Stimulated activated CD8-positive, alpha-beta memory T cell treated with anti-CD3 and anti-CD28 coated beads, Interleukin-7, amount 100 ng/mL, for 1 hour (primary cell): Measurements from ENCODE around the gene PPP1R3E.
"Not testable (repeated sequence)": the region's sequence is repeated elsewhere in the genome, so short reads cannot be mapped to it uniquely, and the experiment has no call there.

ENCODE experiments used
- DNase-seq, 2 donors: peaks; one replicate each; pipeline ENCODE4 v3.0.0-alpha.2; 2020; ENCODE audit warnings: low read depth in 2 of 2

Gene PPP1R3E

GRCh38 chr14:23302290-23303225 lies at the start of gene PPP1R3E:
Gene PPP1R3E (minus strand): TSS chr14:23302859. CDS start chr14:23302576, 283 bp downstream.
- peak; percentile 62 to 70 for DNase-seq

GRCh38 chr14:23351681-23352505 lies 49.2 kb upstream of the PPP1R3E start:
- DNase-seq = no peak

GRCh38 chr14:23349156-23349845 lies 46.6 kb upstream of the PPP1R3E start:
- DNase-seq = no peak

GRCh38 chr14:23348297-23348655 lies 45.6 kb upstream of the PPP1R3E start:
- no peak for DNase-seq

GRCh38 chr14:23347406-23348296 lies 45.0 kb upstream of the PPP1R3E start:
- DNase-seq = no peak

GRCh38 chr14:23346693-23347405 lies 44.2 kb upstream of the PPP1R3E start:
- no peak for DNase-seq

- no peak for DNase-seq
Observed at GRCh38 chr14:23345987-23346692, 43.5 kb upstream of the PPP1R3E start.

GRCh38 chr14:23344481-23344880 lies 41.8 kb upstream of the PPP1R3E start:
- no peak for DNase-seq

- no peak for DNase-seq
Observed at GRCh38 chr14:23339506-23340268, 37.0 kb upstream of the PPP1R3E start.

GRCh38 chr14:23335623-23336022 lies 33.0 kb upstream of the PPP1R3E start:
- DNase-seq = no peak

- peak in 1 of 2 donors; percentile 38 for DNase-seq
Observed at GRCh38 chr14:23327947-23328744, 25.5 kb upstream of the PPP1R3E start.

- DNase-seq = no peak
Observed at GRCh38 chr14:23326491-23327332, 24.1 kb upstream of the PPP1R3E start.

GRCh38 chr14:23325746-23326145 lies 23.1 kb upstream of the PPP1R3E start:
- not testable (repeated sequence) for DNase-seq

GRCh38 chr14:23324993-23325392 lies 22.3 kb upstream of the PPP1R3E start:
- DNase-seq = no peak

- DNase-seq = no peak
Observed at GRCh38 chr14:23324455-23324846, 21.8 kb upstream of the PPP1R3E start.

GRCh38 chr14:23323838-23324454 lies 21.3 kb upstream of the PPP1R3E start:
- DNase-seq = no peak
